OCI-LY3 (cell line): ENCODE results near the gene USP31.

Experiments
- H2AFZ ChIP-seq: fragments of 200-600, 300-600 bp; shearing (Covaris generic); 2 replicates; pipeline ENCODE4 v1.6.0; 2014; ENCODE audit warnings: antibody characterized with exemption, low read depth, low read length
- H3K27ac ChIP-seq: fragments of 200-600, 300-600 bp; sonication (generic); 2 replicates; pipeline ENCODE4 v1.5.1; 2014; ENCODE audit warnings: mild to moderate bottlenecking, low read length, moderate library complexity, mixed read lengths
- H3K27me3 ChIP-seq: fragments of 200-600, 300-600 bp; sonication (generic); 2 replicates; pipeline ENCODE4 v1.6.1; 2014; ENCODE audit warnings: low read depth, low read length, mixed read lengths
- H3K36me3 ChIP-seq: fragments of 200-600, 300-600 bp; sonication (generic); replicated peaks from 2 replicates; pipeline ENCODE3; 2014; ENCODE audit warnings: low read depth, low read length, mixed read lengths
- H3K4me1 ChIP-seq: fragments of 300-600, 200-600 bp; sonication (generic); 2 replicates; pipeline ENCODE4 v1.6.1; 2014; ENCODE audit warnings: low read length, mixed read lengths
- H3K4me2 ChIP-seq: fragments of 200-600, 300-600 bp; sonication (generic); 2 replicates; pipeline ENCODE4 v1.6.1; 2014; ENCODE audit warnings: low read length, mixed read lengths
- H3K4me3 ChIP-seq: fragments of 300-600, 200-600 bp; sonication (generic); 2 replicates; pipeline ENCODE4 v1.5.1; 2014; ENCODE audit warnings: antibody characterized with exemption, mild to moderate bottlenecking, low read length, moderate library complexity
- H3K79me2 ChIP-seq: fragments of 300-600, 200-600 bp; shearing (Covaris generic); 2 replicates; pipeline ENCODE4 v1.6.1; 2014; ENCODE audit warnings: mild to moderate bottlenecking, low read length, mixed read lengths
- H3K9ac ChIP-seq: fragments of 300-600, 200-600 bp; shearing (Covaris generic); 2 replicates; pipeline ENCODE4 v1.6.0; 2014; ENCODE audit warnings: mild to moderate bottlenecking, low read length, moderate library complexity
- H3K9me3 ChIP-seq: fragments of 200-600, 300-600 bp; shearing (Covaris generic); 2 replicates; pipeline ENCODE4 v1.6.1; 2014; ENCODE audit warnings: low read length, mixed read lengths; ENCODE audit not compliant: insufficient read depth
- H4K20me1 ChIP-seq: fragments of 200-600, 300-600 bp; sonication (generic); 2 replicates; pipeline ENCODE4 v1.6.1; 2016; ENCODE audit warnings: low read length, mixed read lengths; ENCODE audit not compliant: insufficient read depth
- CTCF ChIP-seq: fragments of 200-600, 300-600 bp; sonication (generic); IDR thresholded peaks from 2 replicates; pipeline ENCODE4 v1.5.1; 2014; ENCODE audit warnings: antibody characterized with exemption, low read length, low read depth
- EZH2phosphoT487 ChIP-seq: fragments of 200-600 bp; shearing (Covaris generic); IDR thresholded peaks from 2 replicates; pipeline ENCODE4 v1.6.1; 2018; ENCODE audit warnings: antibody characterized with exemption, mixed run types, low read depth

Gene USP31

GRCh38 chr16:23052908-23053580, 96.2 kb downstream of the USP31 start:
- no peak overlapping the region for H3K27ac ChIP-seq
- no peaks in the 10 kb centered on the region for H3K79me2 ChIP-seq
- TF ChIP-seq EZH2phosphoT487 (no peak), CTCF (no peak)
- H2AFZ ChIP-seq, result no peak overlapping the region
- H3K27me3 ChIP-seq, result peaks cover 15% of the 10 kb centered on the region; the same call in 1 of the 2 replicates
- no peaks in the 10 kb centered on the region for H4K20me1 ChIP-seq
- no peaks in the 10 kb centered on the region for H3K36me3 ChIP-seq
- no peak overlapping the region for H3K4me3 ChIP-seq
- H3K4me1 ChIP-seq, result no peaks in the 10 kb centered on the region
- no peak overlapping the region for H3K9ac ChIP-seq
- H3K9me3 ChIP-seq, result no peaks in the 10 kb centered on the region
- H3K4me2 ChIP-seq, result no peak overlapping the region

GRCh38 chr16:23052221-23052620, 97.0 kb downstream of the USP31 start:
- Histone ChIP-seq H2AFZ (no peak overlapping the region), H3K27ac (no peak overlapping the region)
- no peak for TF ChIP-seq CTCF

GRCh38 chr16:23051587-23051986, 97.7 kb downstream of the USP31 start:
- Histone ChIP-seq H3K4me3 (no peak overlapping the region), H3K9me3 (no peaks in the 10 kb centered on the region), H3K4me2 (no peak overlapping the region), H3K27ac (no peak overlapping the region), H3K27me3 (peaks cover 30% of the 10 kb centered on the region), H4K20me1 (no peaks in the 10 kb centered on the region), H3K9ac (no peak overlapping the region), H3K4me1 (no peaks in the 10 kb centered on the region), H3K36me3 (no peaks in the 10 kb centered on the region), H2AFZ (no peak overlapping the region), H3K79me2 (no peaks in the 10 kb centered on the region)
- TF ChIP-seq CTCF, result no peak
- no peak for TF ChIP-seq EZH2phosphoT487

More at GRCh38 chr16:23052221-23052620, 97.0 kb downstream of the USP31 start:
- H3K27me3 ChIP-seq, result peaks cover 23% of the 10 kb centered on the region
- no peaks in the 10 kb centered on the region for H3K79me2 ChIP-seq
- no peaks in the 10 kb centered on the region for H3K4me1 ChIP-seq
- no peak overlapping the region for H3K4me3 ChIP-seq
- H4K20me1 ChIP-seq, result no peaks in the 10 kb centered on the region
- H3K36me3 ChIP-seq, result no peaks in the 10 kb centered on the region
- H3K9me3 ChIP-seq, result no peaks in the 10 kb centered on the region
- no peak overlapping the region for H3K9ac ChIP-seq
- no peak overlapping the region for H3K4me2 ChIP-seq

DNA sequence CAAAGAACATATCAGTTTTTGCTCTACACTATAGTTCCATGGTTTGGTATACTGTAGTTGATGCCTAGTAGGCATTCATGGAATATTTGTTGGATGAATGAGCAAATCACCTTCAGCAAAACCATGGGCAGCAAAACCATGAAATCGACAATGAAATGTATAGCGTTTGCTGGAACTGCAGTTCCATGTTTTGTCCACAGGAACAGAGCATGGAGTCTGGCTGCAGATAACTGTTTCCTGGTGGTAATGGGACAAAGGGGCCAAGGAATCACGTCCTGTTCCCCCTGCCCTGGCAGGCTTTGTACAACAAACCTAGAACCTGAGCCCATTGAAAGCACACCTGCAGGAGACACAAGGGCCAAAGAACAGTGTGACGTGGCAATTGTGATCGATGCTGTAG, 101.1 kb downstream of the USP31 start:
- Histone ChIP-seq H3K4me3 (no peak overlapping the region), H2AFZ (no peak overlapping the region), H3K36me3 (no peaks in the 10 kb centered on the region), H3K9ac (no peak overlapping the region), H3K4me2 (no peak overlapping the region), H3K9me3 (0 out of 2 replicates have a peak, but pooled peaks cover 3% of the 10 kb centered on the region), H3K27ac (no peak overlapping the region), H3K27me3 (peaks cover 30% of the 10 kb centered on the region), H3K79me2 (no peaks in the 10 kb centered on the region), H3K4me1 (no peaks in the 10 kb centered on the region), H4K20me1 (no peaks in the 10 kb centered on the region)
- TF ChIP-seq EZH2phosphoT487 (no peak), CTCF (no peak)
